ENCODE measurements around the gene KRT75. TPM values are rescaled to one million over a fixed set of nuclear protein-coding genes. Genes with fewer than 3 reads are reported as not detected.

KRT75 gene
- total RNA-seq, 1 donor from 2014 or later, result not detected

DNA sequence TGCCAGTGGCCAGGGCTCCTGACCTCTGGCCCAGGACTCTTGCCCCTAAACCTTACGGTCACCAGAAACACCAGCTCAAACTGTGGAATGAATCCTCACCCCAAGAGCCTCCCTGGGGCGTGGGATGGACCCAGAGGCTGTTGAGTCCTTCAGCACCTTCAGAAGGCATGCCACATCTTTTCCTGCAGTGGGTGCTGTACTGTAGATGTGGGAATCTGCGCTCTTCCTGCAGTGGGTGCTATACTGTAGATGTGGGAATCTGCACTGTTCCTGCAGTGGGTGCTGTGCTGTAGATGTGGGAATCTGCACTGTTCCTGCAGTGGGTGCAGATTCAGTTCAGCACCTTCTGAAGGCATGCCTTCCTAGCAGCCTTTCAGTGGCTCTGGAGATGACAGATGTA lies 29.2 kb downstream of the KRT75 start:
- Mint-ChIP-seq H3K27ac (ENCODE audit: unreplicated experiment) (no peak overlapping the region), H3K4me3 (ENCODE audit: unreplicated experiment) (no peak overlapping the region), H3K4me1 (ENCODE audit: unreplicated experiment) (no peaks in the 10 kb centered on the region), H3K27me3 (ENCODE audit: unreplicated experiment) (peaks cover 36% of the 10 kb centered on the region), H3K36me3 (ENCODE audit: unreplicated experiment) (no peaks in the 10 kb centered on the region), H3K9me3 (ENCODE audit: unreplicated experiment) (no peaks in the 10 kb centered on the region)
- TF ChIP-seq, protein P1, sequence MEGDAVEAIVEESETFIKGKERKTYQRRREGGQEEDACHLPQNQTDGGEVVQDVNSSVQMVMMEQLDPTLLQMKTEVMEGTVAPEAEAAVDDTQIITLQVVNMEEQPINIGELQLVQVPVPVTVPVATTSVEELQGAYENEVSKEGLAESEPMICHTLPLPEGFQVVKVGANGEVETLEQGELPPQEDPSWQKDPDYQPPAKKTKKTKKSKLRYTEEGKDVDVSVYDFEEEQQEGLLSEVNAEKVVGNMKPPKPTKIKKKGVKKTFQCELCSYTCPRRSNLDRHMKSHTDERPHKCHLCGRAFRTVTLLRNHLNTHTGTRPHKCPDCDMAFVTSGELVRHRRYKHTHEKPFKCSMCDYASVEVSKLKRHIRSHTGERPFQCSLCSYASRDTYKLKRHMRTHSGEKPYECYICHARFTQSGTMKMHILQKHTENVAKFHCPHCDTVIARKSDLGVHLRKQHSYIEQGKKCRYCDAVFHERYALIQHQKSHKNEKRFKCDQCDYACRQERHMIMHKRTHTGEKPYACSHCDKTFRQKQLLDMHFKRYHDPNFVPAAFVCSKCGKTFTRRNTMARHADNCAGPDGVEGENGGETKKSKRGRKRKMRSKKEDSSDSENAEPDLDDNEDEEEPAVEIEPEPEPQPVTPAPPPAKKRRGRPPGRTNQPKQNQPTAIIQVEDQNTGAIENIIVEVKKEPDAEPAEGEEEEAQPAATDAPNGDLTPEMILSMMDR (IDR thresholded peaks at IDR 0.05), result no peak
- no peak for DNase-seq (ENCODE audit: extremely low spot score, unreplicated experiment)

DNA sequence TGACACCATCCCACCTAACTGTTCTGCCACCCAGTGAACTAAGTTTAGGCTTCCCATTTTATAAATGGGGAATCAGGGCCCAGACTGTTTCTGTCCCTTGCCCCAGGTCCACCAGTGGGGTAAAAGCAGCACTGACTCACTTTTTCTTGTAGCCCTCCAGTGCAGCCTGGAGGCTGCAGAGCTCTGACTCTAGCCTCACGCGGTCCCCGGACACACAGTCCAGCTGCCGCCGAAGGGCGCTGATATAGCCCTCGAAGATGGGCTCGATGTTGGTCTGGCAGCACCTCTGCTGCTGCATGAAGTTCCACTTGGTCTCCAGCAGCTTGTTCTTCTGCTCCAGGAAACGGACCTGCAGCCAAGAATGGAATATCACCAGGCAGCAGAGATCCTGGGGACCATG lies 30.6 kb downstream of the KRT75 start:
- no peak for DNase-seq (ENCODE audit: extremely low spot score, unreplicated experiment)
- Mint-ChIP-seq H3K27me3 (ENCODE audit: unreplicated experiment) (peaks cover 41% of the 10 kb centered on the region), H3K36me3 (ENCODE audit: unreplicated experiment) (no peaks in the 10 kb centered on the region), H3K27ac (ENCODE audit: unreplicated experiment) (no peak overlapping the region), H3K4me1 (ENCODE audit: unreplicated experiment) (no peaks in the 10 kb centered on the region), H3K4me3 (ENCODE audit: unreplicated experiment) (no peak overlapping the region), H3K9me3 (ENCODE audit: unreplicated experiment) (no peaks in the 10 kb centered on the region)
- TF ChIP-seq, protein P1 (IDR thresholded peaks at IDR 0.05), result no peak

DNA sequence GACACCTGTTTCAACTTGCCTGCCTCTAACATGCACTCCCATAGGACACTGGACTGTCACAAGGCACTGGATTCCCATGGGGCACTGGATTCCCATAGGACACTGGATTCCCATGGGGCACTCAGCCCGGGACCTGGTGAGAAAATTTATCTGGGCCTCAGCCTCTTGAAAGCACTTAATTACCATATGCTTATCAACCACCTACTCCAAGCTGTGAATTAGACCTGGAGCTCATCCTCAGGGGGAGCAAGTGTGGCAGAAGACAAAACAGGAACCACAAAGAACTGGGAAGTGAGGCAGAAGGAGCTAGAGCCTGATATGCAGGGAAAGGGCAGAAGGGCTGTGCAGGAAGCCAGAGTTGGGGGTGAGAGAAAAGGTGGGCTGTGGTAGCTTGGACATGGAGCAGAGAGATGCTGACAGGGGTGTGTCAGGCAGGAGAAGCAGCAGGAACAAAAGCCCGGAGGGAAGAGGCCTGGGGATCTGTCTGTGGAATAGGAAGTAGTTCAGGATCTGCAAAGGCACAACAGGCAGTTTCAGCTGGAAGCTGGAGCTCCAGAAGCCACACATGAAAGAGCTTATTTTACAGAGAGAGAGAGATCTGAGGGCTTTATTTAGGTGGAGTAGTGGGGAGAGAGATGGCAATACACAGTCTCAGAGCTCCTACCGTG lies 31.2 kb downstream of the KRT75 start:
- no peak for DNase-seq (ENCODE audit: extremely low spot score, unreplicated experiment)
- Mint-ChIP-seq H3K27ac (ENCODE audit: unreplicated experiment) (no peak overlapping the region), H3K36me3 (ENCODE audit: unreplicated experiment) (no peaks in the 10 kb centered on the region), H3K9me3 (ENCODE audit: unreplicated experiment) (no peaks in the 10 kb centered on the region), H3K4me1 (ENCODE audit: unreplicated experiment) (no peaks in the 10 kb centered on the region), H3K4me3 (ENCODE audit: unreplicated experiment) (no peak overlapping the region), H3K27me3 (ENCODE audit: unreplicated experiment) (peaks cover 39% of the 10 kb centered on the region)
- TF ChIP-seq, protein P1 (IDR thresholded peaks at IDR 0.05), result no peak

DNA sequence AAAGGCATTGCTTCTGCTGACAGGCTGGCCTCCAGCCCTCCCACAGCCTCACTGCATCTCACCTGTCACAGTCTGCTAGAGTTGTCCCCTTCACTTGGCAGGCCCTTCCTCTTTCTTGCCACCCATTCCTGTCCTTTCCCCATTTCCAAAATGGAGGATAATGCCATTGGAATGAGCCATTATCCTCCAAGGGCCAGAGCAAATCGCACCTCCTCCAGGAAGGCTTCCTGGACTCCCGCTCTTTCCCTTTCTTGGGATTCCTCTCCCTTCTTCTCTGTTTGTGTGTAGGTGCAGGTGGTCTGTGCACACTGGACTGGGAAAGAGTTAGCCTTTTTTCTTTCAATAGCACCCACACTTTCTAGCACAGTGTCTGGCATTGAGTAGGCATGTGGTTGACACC lies 31.8 kb downstream of the KRT75 start:
- Mint-ChIP-seq H3K9me3 (ENCODE audit: unreplicated experiment) (no peaks in the 10 kb centered on the region), H3K27me3 (ENCODE audit: unreplicated experiment) (peaks cover 41% of the 10 kb centered on the region), H3K27ac (ENCODE audit: unreplicated experiment) (no peak overlapping the region), H3K36me3 (ENCODE audit: unreplicated experiment) (no peaks in the 10 kb centered on the region), H3K4me1 (ENCODE audit: unreplicated experiment) (no peaks in the 10 kb centered on the region), H3K4me3 (ENCODE audit: unreplicated experiment) (no peak overlapping the region)
- no peak for DNase-seq (ENCODE audit: extremely low spot score, unreplicated experiment)
- TF ChIP-seq, protein P1 (IDR thresholded peaks at IDR 0.05), result no peak

DNA sequence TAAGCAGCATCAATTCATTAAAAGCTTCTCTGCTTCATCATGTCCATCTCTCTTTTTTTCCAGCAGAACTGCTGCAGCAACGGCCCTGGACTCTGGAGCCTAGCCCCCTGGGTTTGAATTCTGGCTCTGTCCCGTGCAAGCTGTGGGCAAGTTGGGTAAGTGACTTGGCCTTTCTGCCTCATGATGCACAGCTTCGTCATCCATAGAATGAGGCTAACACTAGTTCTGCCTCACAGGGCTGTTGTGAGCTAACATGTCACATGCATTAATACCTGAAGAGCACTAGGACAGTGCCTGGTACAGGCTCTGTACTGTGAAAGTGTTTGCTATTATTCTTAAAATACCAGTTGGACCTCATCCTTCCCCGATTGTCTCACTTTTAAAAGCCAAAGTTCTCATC lies 32.2 kb downstream of the KRT75 start:
- H3K9me3 Mint-ChIP-seq (ENCODE audit: unreplicated experiment), result no peaks in the 10 kb centered on the region
- H3K4me1 Mint-ChIP-seq (ENCODE audit: unreplicated experiment), result no peaks in the 10 kb centered on the region
- no peak overlapping the region for H3K4me3 Mint-ChIP-seq (ENCODE audit: unreplicated experiment)
- no peaks in the 10 kb centered on the region for H3K36me3 Mint-ChIP-seq (ENCODE audit: unreplicated experiment)
- no peak for DNase-seq (ENCODE audit: extremely low spot score, unreplicated experiment)
- no peak overlapping the region for H3K27ac Mint-ChIP-seq (ENCODE audit: unreplicated experiment)
- peaks cover 43% of the 10 kb centered on the region for H3K27me3 Mint-ChIP-seq (ENCODE audit: unreplicated experiment)
- TF ChIP-seq, protein P1 (IDR thresholded peaks at IDR 0.05), result no peak
